Hepatocyte (in vitro differentiated cells): ENCODE measurements around the gene AGXT2. TPM values are rescaled to one million over a fixed set of nuclear protein-coding genes. Genes with fewer than 3 reads are reported as not detected.

Experiments
- DNase-seq: peaks from one replicate; pipeline ENCODE4 v3.0.0-alpha.2; 2016; ENCODE audit warnings: low spot score
- H2AFZ ChIP-seq: fragments of 200-600 bp; sonication (generic); 2 replicates; pipeline ENCODE4 v1.6.0; 2016; ENCODE audit warnings: antibody characterized with exemption, mild to moderate bottlenecking
- H3K27ac ChIP-seq: fragments of 200-600 bp; sonication (generic); 2 replicates; pipeline ENCODE4 v1.5.1; 2016; ENCODE audit warnings: mild to moderate bottlenecking
- H3K27me3 ChIP-seq: fragments of 200-600 bp; sonication (generic); 2 replicates; pipeline ENCODE4 v1.6.1; 2016
- H3K36me3 ChIP-seq: fragments of 200-600 bp; sonication (generic); replicated peaks from 2 replicates; pipeline ENCODE4 v1.5.1; 2016; ENCODE audit warnings: low read depth; ENCODE audit not compliant: insufficient read depth
- H3K4me1 ChIP-seq: fragments of 200-600 bp; sonication (generic); 2 replicates; pipeline ENCODE4 v1.5.1; 2016; ENCODE audit warnings: mild to moderate bottlenecking, moderate library complexity; ENCODE audit not compliant: insufficient read depth
- H3K4me2 ChIP-seq: fragments of 200-600 bp; sonication (generic); 2 replicates; pipeline ENCODE4 v1.6.0; 2016
- H3K4me3 ChIP-seq: fragments of 200-600 bp; sonication (generic); 2 replicates; pipeline ENCODE4 v1.5.1; 2016; ENCODE audit warnings: mild to moderate bottlenecking
- H3K79me2 ChIP-seq: fragments of 200-600 bp; sonication (generic); 2 replicates; pipeline ENCODE4 v1.6.0; 2017; ENCODE audit warnings: mild to moderate bottlenecking
- H3K9me2 ChIP-seq: fragments of 200-600 bp; sonication (generic); replicated peaks from 2 replicates; pipeline ENCODE4 v1.6.0; 2017; ENCODE audit warnings: mild to moderate bottlenecking; ENCODE audit not compliant: insufficient read depth
- H3K9me3 ChIP-seq: fragments of 200-600 bp; sonication (generic); 2 replicates; pipeline ENCODE4 v1.5.1; 2016; ENCODE audit warnings: low read depth, mild to moderate bottlenecking
- H4K20me1 ChIP-seq: fragments of 200-600 bp; sonication (generic); 2 replicates; pipeline ENCODE4 v1.6.0; 2016; ENCODE audit warnings: mild to moderate bottlenecking; ENCODE audit not compliant: insufficient read depth, poor library complexity, severe bottlenecking
- EZH2 ChIP-seq: fragments of 200-600 bp; sonication (generic); IDR thresholded peaks from 2 replicates; pipeline ENCODE4 v1.6.1; 2016; ENCODE audit warnings: antibody characterized with exemption, mild to moderate bottlenecking, borderline replicate concordance
- EZH2phosphoT487 ChIP-seq: fragments of 200-600 bp; sonication (generic); IDR thresholded peaks from one replicate; pipeline ENCODE4 v1.6.1; 2018; ENCODE audit warnings: antibody characterized with exemption, mild to moderate bottlenecking, low read depth, moderate library complexity; ENCODE audit not compliant: unreplicated experiment, severe bottlenecking
- WGBS: methylation state at CpG from one replicate; pipeline ENCODE4 v1.1.6; 2016; ENCODE audit warnings: low lambda C conversion rate; ENCODE audit errors: missing lambda C conversion rate; 5-methylcytosine and 5-hydroxymethylcytosine counted together
- polyA plus RNA-seq: library from polyadenylated mRNA; unstranded; fragments of >200 nt; fragmentation: Nextera tagmentation; extraction: Ambion mirVana; gene quantifications from 2 replicates; pipeline ENCODE4 v1.2.1, GENCODE V29; 2016
- total RNA-seq: library from RNA; depleted of rRNA; stranded (reverse); fragments of >200 nt; gene quantifications from 2 replicates; pipeline ENCODE4 v1.2.3, GENCODE V29; 2014
- TF ChIP-seq, protein P1 (sequence below): fragments of 200-600 bp; sonication (generic); IDR thresholded peaks from 2 replicates; pipeline ENCODE4 v1.5.1; 2016; ENCODE audit warnings: antibody characterized with exemption, mild to moderate bottlenecking; ENCODE audit not compliant: poor library complexity

The AGXT2 gene
- total and polyA plus RNA-seq, 2 experiments from 2014 or later: 8.0 to 10.6 TPM

DNA sequence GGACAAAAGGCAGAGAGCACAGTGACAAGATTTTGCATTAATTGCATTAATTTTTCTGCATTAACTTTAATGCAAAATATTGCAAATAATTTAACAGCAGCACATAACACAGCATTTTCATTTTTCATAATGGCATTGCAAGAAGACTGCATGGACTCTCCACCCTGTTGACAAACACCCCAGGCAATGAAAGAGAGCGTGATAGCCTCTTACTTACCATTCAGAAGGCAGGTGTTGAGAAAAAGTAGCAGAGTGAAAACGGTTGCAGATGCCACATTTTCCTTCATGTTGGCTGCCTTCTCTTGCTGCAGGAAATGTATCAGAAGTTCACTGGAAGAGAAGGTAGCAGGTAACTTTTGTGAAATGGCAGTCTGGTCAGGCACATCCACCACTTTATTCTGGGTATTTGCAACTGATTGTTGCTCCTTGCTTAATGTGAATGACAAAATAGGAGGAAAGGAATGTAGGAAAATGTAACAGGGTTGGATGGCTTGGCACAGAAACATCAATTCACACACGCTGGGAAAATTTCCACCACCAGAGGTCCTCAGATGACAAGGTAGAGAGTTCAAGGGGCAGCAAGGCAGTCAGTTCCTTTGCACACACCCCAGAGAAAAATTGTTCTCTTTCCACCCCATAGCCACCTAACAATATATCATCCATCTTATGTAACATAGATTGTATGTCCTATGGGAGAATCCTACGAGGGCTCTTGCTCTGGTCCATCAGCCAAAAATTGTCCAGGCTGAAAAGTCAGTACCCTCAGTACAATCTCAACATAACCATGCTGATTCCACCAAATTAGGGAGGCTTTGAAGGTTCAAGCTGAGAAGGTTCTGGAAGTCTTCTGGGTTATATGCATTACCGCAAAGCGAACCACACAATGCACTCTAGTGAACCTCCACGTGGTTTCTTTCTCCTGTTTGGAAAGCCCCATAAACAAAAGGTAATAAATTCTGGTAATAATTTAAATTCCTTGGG lies 41.9 kb upstream of the AGXT2 start:
- TF ChIP-seq, protein P1, sequence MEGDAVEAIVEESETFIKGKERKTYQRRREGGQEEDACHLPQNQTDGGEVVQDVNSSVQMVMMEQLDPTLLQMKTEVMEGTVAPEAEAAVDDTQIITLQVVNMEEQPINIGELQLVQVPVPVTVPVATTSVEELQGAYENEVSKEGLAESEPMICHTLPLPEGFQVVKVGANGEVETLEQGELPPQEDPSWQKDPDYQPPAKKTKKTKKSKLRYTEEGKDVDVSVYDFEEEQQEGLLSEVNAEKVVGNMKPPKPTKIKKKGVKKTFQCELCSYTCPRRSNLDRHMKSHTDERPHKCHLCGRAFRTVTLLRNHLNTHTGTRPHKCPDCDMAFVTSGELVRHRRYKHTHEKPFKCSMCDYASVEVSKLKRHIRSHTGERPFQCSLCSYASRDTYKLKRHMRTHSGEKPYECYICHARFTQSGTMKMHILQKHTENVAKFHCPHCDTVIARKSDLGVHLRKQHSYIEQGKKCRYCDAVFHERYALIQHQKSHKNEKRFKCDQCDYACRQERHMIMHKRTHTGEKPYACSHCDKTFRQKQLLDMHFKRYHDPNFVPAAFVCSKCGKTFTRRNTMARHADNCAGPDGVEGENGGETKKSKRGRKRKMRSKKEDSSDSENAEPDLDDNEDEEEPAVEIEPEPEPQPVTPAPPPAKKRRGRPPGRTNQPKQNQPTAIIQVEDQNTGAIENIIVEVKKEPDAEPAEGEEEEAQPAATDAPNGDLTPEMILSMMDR: peak; percentile 69
- TF ChIP-seq EZH2: no peak
- TF ChIP-seq EZH2phosphoT487: no peak
- Histone ChIP-seq H3K36me3 (no peaks in the 10 kb centered on the region), H3K4me1 (no peaks in the 10 kb centered on the region), H3K4me3 (no peak overlapping the region), H3K4me2 (no peak overlapping the region), H3K9me2 (no peaks in the 10 kb centered on the region), H3K27me3 (no peaks in the 10 kb centered on the region), H2AFZ (no peak overlapping the region), H3K27ac (no peak overlapping the region), H3K9me3 (no peaks in the 10 kb centered on the region), H3K79me2 (peaks cover 8% of the 10 kb centered on the region), H4K20me1 (peaks cover 5% of the 10 kb centered on the region)
- peak; percentile 74 for DNase-seq
- 64% methylated on average over 7 of the region's 7 CpGs for WGBS

DNA sequence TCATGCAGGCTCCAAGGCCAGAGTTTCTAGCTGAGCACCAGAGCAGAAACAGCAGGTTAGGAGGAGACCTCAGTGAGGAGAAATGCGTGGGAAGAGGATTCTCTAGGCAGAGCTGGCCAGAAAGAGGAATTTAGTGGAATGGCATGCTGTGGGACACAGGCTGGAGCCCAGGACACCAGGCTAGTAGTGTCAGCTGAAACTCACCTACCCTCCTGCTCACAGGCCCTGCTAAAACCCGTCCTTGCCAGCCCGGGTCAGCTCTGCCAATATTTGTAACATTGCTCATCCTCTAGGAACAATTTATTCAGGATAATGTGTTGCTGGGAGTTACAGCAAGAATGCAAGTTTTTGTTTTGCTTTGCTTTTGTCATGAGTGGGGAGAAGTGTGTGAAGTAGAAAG lies 40.2 kb upstream of the AGXT2 start:
- DNase-seq: no peak
- no peak overlapping the region for H3K4me3 ChIP-seq
- TF ChIP-seq EZH2phosphoT487 (no peak), EZH2 (no peak)
- TF ChIP-seq, protein P1: no peak
- no peaks in the 10 kb centered on the region for H3K27me3 ChIP-seq
- no peaks in the 10 kb centered on the region for H3K9me2 ChIP-seq
- no peak overlapping the region for H2AFZ ChIP-seq
- H3K27ac ChIP-seq: no peak overlapping the region
- H3K79me2 ChIP-seq: no peaks in the 10 kb centered on the region
- no peaks in the 10 kb centered on the region for H3K36me3 ChIP-seq
- no peak overlapping the region for H3K4me2 ChIP-seq
- H3K4me1 ChIP-seq: no peaks in the 10 kb centered on the region
- no peaks in the 10 kb centered on the region for H3K9me3 ChIP-seq
- peaks cover 5% of the 10 kb centered on the region for H4K20me1 ChIP-seq
- WGBS: 88% methylated on average over 3 of the region's 3 CpGs

DNA sequence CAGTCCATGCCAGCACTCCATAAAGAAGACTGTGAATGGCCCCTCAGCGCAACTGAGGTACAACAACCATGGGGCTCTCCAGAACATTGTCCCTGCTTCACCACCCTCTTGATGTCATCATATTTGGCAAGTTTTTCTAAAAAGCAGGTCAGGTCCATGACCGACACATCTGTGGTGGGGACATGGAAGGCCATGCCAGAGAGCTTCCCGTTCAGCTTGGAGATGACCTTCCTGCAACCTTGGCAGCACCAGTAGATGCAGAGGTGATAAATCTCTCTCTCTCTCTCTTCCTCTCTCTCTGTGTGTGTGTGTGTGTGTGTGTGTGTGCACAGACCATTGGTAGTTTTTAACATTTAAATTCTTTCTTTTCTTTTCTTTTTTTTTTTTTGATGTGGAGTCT lies 35.4 kb upstream of the AGXT2 start:
- H3K4me3 ChIP-seq: no peak overlapping the region
- no peaks in the 10 kb centered on the region for H3K4me1 ChIP-seq
- H3K36me3 ChIP-seq: no peaks in the 10 kb centered on the region
- H3K27ac ChIP-seq: no peak overlapping the region
- H3K9me3 ChIP-seq: no peaks in the 10 kb centered on the region
- 97% methylated on average over 3 of the region's 3 CpGs for WGBS
- H3K9me2 ChIP-seq: no peaks in the 10 kb centered on the region
- H3K27me3 ChIP-seq: no peaks in the 10 kb centered on the region
- no peak for DNase-seq
- no peaks in the 10 kb centered on the region for H3K79me2 ChIP-seq
- no peak overlapping the region for H2AFZ ChIP-seq
- TF ChIP-seq EZH2phosphoT487: no peak
- TF ChIP-seq, protein P1: no peak
- TF ChIP-seq EZH2: no peak
- no peaks in the 10 kb centered on the region for H4K20me1 ChIP-seq
- no peak overlapping the region for H3K4me2 ChIP-seq
